Lower leg skin (tissue), 4 donors: ENCODE measurements around the gene SLC10A3. TPM values are rescaled to one million over a fixed set of nuclear protein-coding genes. Genes with fewer than 3 reads are reported as not detected.
"Not testable (repeated sequence)": the region's sequence is repeated elsewhere in the genome, so short reads cannot be mapped to it uniquely, and the experiment has no call there.

Source experiments
- DNase-seq, 2 donors: peaks; one replicate each; pipeline ENCODE4 v3.0.0-alpha.2; 2019; ENCODE audit warnings: low spot score in 2 of 2
- H3K4me3 ChIP-seq: fragments of 200-600 bp; sonication (generic); 2 replicates; pipeline ENCODE4 v1.5.1; 2017; ENCODE audit warnings: mild to moderate bottlenecking, low read depth; ENCODE audit not compliant: poor library complexity, severe bottlenecking
- CTCF ChIP-seq, 3 donors: fragments of 450-650 bp; IDR thresholded peaks; one replicate each; pipeline ENCODE4 v1.5.1; 2016; ENCODE audit warnings: antibody characterized with exemption in 3 of 3, mild to moderate bottlenecking in 3 of 3, moderate library complexity in 2 of 3
- POLR2A ChIP-seq, 2 donors: fragments of 450-650 bp; IDR thresholded peaks; one replicate each; pipeline ENCODE4 v1.6.1; 2016 to 2017; ENCODE audit warnings: antibody characterized with exemption in 2 of 2, mild to moderate bottlenecking in 1 of 2, moderate library complexity in 1 of 2
- WGBS, 2 donors: methylation state at CpG; one replicate each; pipeline ENCODE4 v1.1.5; 2018; 5-methylcytosine and 5-hydroxymethylcytosine counted together
- intact Hi-C: fragments of 100-400 bp; cut with DNase I; formaldehyde crosslinking; loops from one replicate; pipeline ENCODE4 v1.15.0; 2023; ENCODE audit warnings: low total_unique reads
- total RNA-seq, 4 donors: library from RNA; depleted of rRNA; stranded (reverse); fragments of >200 nt; gene quantifications; one replicate each; pipeline ENCODE4 v1.1.0, GENCODE V29; 2016

The SLC10A3 gene
- total RNA-seq, 4 donors from 2014 or later = 53.4 to 67.3 (median 57.4) TPM

GRCh38 chrX:154507673-154508383 lies 17.4 kb upstream of the SLC10A3 start:
- DNase-seq = no peak
- intact Hi-C loops = no loop called here
- WGBS, 2 donors = 78 to 90% methylated on average over 9 to 15 of the region's 24 CpGs

DNA sequence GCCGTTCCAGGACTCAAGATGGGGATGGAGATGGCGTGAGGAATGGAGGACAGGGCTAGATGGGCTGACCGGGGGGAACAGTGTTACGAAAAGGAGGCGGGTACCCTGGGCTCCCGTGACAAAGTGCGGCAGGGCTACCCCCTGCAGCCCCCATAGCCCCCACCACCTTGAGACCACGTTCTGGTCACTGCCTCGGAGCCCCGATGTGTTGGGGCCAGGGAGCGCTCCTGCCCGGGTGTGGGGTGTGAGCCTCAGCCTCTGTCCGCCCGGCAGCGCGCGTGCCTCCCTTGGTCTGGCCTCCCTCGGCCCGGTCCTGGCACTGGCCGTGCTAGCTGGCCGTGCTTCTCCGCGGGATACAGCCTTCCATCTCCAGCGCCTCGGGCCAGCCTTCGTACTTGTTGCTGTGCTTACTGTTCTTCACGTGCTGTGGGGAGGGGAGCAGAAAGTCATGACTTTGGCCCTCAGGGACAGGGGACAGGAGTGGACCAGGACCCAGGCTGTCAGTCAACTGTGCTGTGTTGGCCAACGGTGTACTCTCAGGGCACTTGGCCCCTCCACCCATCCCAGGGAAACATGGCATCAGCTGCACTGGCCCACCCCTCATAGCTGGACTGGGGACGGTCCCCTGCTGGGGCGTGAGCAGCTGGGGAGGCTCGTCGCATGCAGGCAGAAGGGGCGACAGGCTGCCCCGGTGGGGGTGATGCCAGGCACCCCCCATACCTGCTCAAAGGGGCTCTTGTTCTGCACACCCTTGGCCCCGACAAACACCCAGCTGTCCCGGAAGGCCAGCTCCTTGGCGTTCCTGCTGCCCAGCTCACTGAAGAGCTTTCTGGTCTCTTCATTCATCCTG lies 16.3 kb upstream of the SLC10A3 start:
- DNase-seq = no peak
- WGBS, 2 donors = 88 to 94% methylated on average over 26 to 36 of the region's 37 CpGs
- H3K4me3 ChIP-seq = no peak overlapping the region

More at GRCh38 chrX:154507673-154508383, 17.4 kb upstream of the SLC10A3 start:
- H3K4me3 ChIP-seq = no peak overlapping the region
- TF ChIP-seq POLR2A (IDR thresholded peaks at IDR 0.05) = no peak
- no peak for TF ChIP-seq CTCF (IDR thresholded peaks at IDR 0.05)

DNA sequence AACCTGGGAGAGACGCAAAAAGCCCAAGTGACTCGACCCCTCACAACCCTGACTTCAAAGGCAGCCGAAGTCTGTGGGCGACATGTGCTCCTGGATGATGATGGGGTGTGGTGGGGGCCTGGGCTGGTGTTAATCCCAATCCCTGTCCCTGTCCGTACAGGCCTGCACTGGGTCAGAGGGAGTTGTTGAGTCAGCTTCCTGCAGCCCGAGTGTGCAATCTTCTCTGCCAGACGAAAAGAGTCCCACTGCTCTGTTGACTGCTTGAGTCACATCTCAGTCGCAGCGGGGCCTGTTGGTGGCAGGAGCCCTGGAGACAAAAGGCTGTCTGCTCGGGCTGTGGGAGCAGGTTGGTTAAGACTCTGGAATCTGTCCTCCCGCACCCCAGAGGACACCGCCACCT lies 15.3 kb upstream of the SLC10A3 start:
- intact Hi-C loops = no loop called here
- 67 to 86% methylated on average over 3 to 12 of the region's 12 CpGs for WGBS, 2 donors
- H3K4me3 ChIP-seq = no peak overlapping the region

More for the DNA sequence above, 16.3 kb upstream of the SLC10A3 start:
- TF ChIP-seq POLR2A (IDR thresholded peaks at IDR 0.05) = no peak
- TF ChIP-seq CTCF (IDR thresholded peaks at IDR 0.05) = no peak
- intact Hi-C loops = no loop called here

GRCh38 chrX:154502989-154503388 lies 12.6 kb upstream of the SLC10A3 start:
- no peak for DNase-seq
- intact Hi-C loops = no loop called here
- no peak overlapping the region for H3K4me3 ChIP-seq
- no peak for TF ChIP-seq CTCF (IDR thresholded peaks at IDR 0.05)
- TF ChIP-seq POLR2A (IDR thresholded peaks at IDR 0.05) = no peak
- 69 to 77% methylated on average over 3 of the region's 3 CpGs for WGBS, 2 donors

More for the DNA sequence above, 15.3 kb upstream of the SLC10A3 start:
- no peak for DNase-seq
- no peak for TF ChIP-seq CTCF (IDR thresholded peaks at IDR 0.05)
- no peak for TF ChIP-seq POLR2A (IDR thresholded peaks at IDR 0.05)

DNA sequence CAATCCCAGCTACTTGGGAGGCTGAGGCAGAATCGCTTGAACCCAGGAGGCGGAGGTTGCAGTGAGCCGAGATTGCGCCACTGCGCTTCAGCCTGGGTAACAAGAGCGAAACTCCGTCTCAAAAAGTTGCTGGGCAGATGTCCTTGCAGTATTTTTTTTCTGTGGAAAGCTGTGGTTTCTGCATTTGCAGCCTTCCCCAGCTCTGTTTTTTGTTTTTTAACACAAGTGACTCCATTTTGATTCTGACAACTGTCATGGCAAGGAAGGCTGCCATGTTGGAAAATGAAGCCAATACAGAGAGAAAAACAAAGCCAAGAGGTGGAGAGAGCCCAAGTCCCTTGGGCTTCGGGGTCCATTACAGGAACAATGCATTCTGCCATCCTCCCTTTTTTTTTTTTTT lies 11.7 kb upstream of the SLC10A3 start:
- intact Hi-C loops = no loop called here
- 78 to 95% methylated on average over 8 of the region's 8 CpGs for WGBS, 2 donors
- H3K4me3 ChIP-seq = no peak overlapping the region
- no peak for DNase-seq
- TF ChIP-seq CTCF (IDR thresholded peaks at IDR 0.05) (no peak), POLR2A (IDR thresholded peaks at IDR 0.05) (no peak)

DNA sequence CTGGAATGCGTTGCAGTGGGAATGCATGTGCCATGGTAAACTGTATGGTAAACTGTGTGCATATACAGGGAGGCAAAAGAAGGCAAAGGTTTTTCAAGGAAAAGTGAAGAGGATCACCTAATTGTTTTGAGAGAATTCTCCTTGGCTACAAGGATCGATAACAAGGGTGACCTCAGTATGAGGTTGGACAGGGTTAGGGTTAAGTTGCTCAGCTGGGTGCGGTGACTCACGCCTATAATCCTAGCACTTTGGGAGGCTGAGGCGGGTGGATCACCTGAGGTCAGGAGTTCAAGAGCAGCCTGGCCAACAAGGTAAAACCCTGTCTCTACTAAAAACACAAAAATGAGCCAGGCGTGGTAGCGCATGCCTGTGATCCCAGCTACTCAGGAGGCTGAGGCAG lies 11.0 kb upstream of the SLC10A3 start:
- intact Hi-C loops, H3K4me3 ChIP-seq, DNase-seq: not testable (repeated sequence)
- WGBS, 2 donors = 64 to 83% methylated on average over 7 of the region's 7 CpGs

DNA sequence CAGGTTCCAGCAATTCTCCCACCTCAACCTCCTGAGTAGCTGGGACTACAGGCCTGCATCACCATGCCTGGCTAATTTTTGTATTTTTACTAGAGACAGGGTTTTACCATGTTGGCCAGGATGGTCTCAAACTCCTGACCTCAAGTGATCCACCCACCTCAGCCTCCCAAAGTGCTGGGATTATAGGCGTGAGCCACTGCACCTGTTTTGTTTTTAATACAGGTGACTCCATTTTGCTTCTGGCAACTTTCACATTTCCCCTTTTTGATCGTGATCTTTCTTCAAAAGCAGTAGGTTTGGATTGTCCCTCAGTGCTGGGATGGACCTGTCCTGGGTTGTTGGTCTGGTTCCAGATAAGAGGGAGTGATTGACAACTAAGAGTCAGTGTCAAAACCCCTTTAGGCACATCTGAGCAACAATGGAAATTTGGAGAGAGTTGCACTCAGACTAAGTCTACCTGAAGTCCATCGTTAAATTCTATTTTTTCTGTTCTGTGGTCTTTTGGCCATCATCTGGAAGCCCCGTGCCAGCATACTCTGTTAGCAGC lies 6.2 kb upstream of the SLC10A3 start:
- intact Hi-C loops, H3K4me3 ChIP-seq, DNase-seq: not testable (repeated sequence)
- WGBS, 2 donors = 77 to 78% methylated on average over 4 of the region's 4 CpGs
